Gastroesophageal sphincter (tissue), 4 donors: ENCODE data around the gene LCA5. TPM values are rescaled to one million over a fixed set of nuclear protein-coding genes. Genes with fewer than 3 reads are reported as not detected.
A peak's percentile ranks its signal among the peaks of the same experiment; 100 is the strongest.

ENCODE experiments used
- ATAC-seq: fragments of 150-250 bp; one replicate; pipeline ENCODE4 v1.9.1; 2016; ENCODE audit warnings: mild to moderate bottlenecking, moderate library complexity
- H3K27ac ChIP-seq, 4 donors: fragments of 200-600 bp; sonication (generic) in 3 of 4; 1 replicate in 3 of 4; 2 replicates in 1 of 4; pipeline ENCODE4 v1.5.1; 2016 to 2019
- H3K27me3 ChIP-seq: fragments of 200-600 bp; sonication (generic); one replicate; pipeline ENCODE4 v1.5.1; 2019
- H3K36me3 ChIP-seq, 2 donors: fragments of 200-600 bp; sonication (generic); one replicate each; pipeline ENCODE4 v1.5.1; 2019; ENCODE audit warnings: control low read depth in 1 of 2
- H3K4me1 ChIP-seq, 3 donors: fragments of 200-600 bp; sonication (generic); 1 replicate in 2 of 3; 2 replicates in 1 of 3; pipeline ENCODE4 v1.5.1; 2016 to 2019; ENCODE audit warnings: control low read depth in 2 of 3
- H3K4me3 ChIP-seq, 2 donors: fragments of 200-600 bp; sonication (generic); one replicate each; pipeline ENCODE4 v1.5.1; 2019; ENCODE audit warnings: mild to moderate bottlenecking in 1 of 2, moderate library complexity in 1 of 2
- H3K9me3 ChIP-seq, 3 donors: fragments of 200-600 bp; sonication (generic); one replicate each; pipeline ENCODE4 v1.5.1; 2017 to 2019; ENCODE audit warnings: control low read depth in 2 of 3
- CTCF ChIP-seq, 4 experiments: fragments of 200-600 bp in 2 of 4; fragments of 450-650 bp in 2 of 4; sonication (generic) in 1 of 4; IDR thresholded peaks; one replicate each; pipeline ENCODE4 v1.5.1; 2017 to 2019; ENCODE audit warnings: antibody characterized with exemption in 4 of 4, mild to moderate bottlenecking in 2 of 4, moderate library complexity in 2 of 4
- EP300 ChIP-seq: sonication (generic); formaldehyde crosslinking; IDR thresholded peaks from one replicate; pipeline ENCODE4 v1.6.1; 2017; ENCODE audit warnings: antibody characterized with exemption, mild to moderate bottlenecking
- POLR2A ChIP-seq, 2 donors: fragments of 450-650 bp; IDR thresholded peaks; one replicate each; pipeline ENCODE4 v1.6.1; 2017; ENCODE audit warnings: antibody characterized with exemption in 2 of 2, mild to moderate bottlenecking in 2 of 2, moderate library complexity in 1 of 2
- POLR2AphosphoS5 ChIP-seq: sonication (generic); formaldehyde crosslinking; IDR thresholded peaks from one replicate; pipeline ENCODE4 v1.6.1; 2017; ENCODE audit warnings: antibody characterized with exemption
- WGBS, 2 donors: methylation state at CpG; one replicate each; pipeline ENCODE4 v1.1.5; 2018; ENCODE audit warnings: low coverage in 1 of 2; 5-methylcytosine and 5-hydroxymethylcytosine counted together
- total RNA-seq, 4 donors: library from RNA; depleted of rRNA; stranded (reverse); fragments of >200 nt; gene quantifications; one replicate each; pipeline ENCODE4 v1.1.0, GENCODE V29; 2016

The LCA5 gene
- total RNA-seq, 4 donors from 2014 or later: 6.8 to 11.8 (median 9.5) TPM

DNA sequence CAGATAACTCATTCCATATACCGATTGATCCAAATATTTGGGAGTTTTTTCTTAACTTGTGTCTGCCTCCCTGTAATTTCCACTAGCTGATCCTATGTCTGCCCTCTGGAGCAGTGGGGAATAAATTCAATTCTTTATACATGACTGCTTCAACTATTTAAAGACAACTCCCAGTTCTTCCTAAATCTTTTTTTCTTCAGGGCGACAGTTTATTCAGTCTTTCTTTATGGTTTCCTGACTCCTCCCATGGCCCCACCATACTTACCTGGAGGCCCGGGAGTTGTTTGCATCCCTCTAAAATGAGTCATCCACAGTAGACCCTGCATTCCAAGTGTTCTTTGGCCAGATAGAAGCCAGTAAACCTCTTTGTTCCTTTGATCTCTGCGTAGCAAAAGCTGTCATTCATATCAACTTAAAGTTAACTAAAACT is 73.6 kb downstream of the LCA5 start:
- no peaks in the 10 kb centered on the region for H3K36me3 ChIP-seq
- no peak for ATAC-seq
- H3K27me3 ChIP-seq: no peaks in the 10 kb centered on the region
- H3K4me1 ChIP-seq: peaks cover 0 to 16% (median 0%) of the 10 kb centered on the region in 3 donors
- WGBS, 2 donors: 75 to 84% methylated on average over 4 of the region's 4 CpGs
- H3K9me3 ChIP-seq: no peaks in the 10 kb centered on the region
- H3K4me3 ChIP-seq: no peak overlapping the region
- H3K27ac ChIP-seq: no peak overlapping the region
- no peak for TF ChIP-seq POLR2AphosphoS5
- no peak for TF ChIP-seq EP300
- no peak for TF ChIP-seq CTCF (IDR thresholded peaks at IDR 0.05)
- no peak for TF ChIP-seq POLR2A (IDR thresholded peaks at IDR 0.05)

- ATAC-seq: no peak
- Histone ChIP-seq H3K9me3 (no peaks in the 10 kb centered on the region), H3K4me3 (no peak overlapping the region), H3K4me1 (peaks cover 0 to 11% (median 0%) of the 10 kb centered on the region in 3 donors), H3K36me3 (no peaks in the 10 kb centered on the region), H3K27ac (no peak overlapping the region), H3K27me3 (no peaks in the 10 kb centered on the region)
- TF ChIP-seq POLR2AphosphoS5 (no peak), EP300 (no peak), POLR2A (IDR thresholded peaks at IDR 0.05) (no peak), CTCF (IDR thresholded peaks at IDR 0.05) (no peak)
- WGBS, 2 donors: 80 to 100% methylated on average over 1 to 3 of the region's 3 CpGs
Observed at GRCh38 chr6:79461205-79461604, 76.0 kb downstream of the LCA5 start.

- Histone ChIP-seq H3K4me1 (no peaks in the 10 kb centered on the region), H3K27me3 (no peaks in the 10 kb centered on the region), H3K9me3 (no peaks in the 10 kb centered on the region), H3K27ac (no peak overlapping the region), H3K4me3 (no peak overlapping the region), H3K36me3 (no peaks in the 10 kb centered on the region)
- TF ChIP-seq CTCF (IDR thresholded peaks at IDR 0.05) (no peak), EP300 (no peak), POLR2AphosphoS5 (no peak), POLR2A (IDR thresholded peaks at IDR 0.05) (no peak)
- 57 to 73% methylated on average over 1 of the region's 1 CpG for WGBS, 2 donors
- no peak for ATAC-seq
Observed at GRCh38 chr6:79455446-79455845, 81.8 kb downstream of the LCA5 start.

DNA sequence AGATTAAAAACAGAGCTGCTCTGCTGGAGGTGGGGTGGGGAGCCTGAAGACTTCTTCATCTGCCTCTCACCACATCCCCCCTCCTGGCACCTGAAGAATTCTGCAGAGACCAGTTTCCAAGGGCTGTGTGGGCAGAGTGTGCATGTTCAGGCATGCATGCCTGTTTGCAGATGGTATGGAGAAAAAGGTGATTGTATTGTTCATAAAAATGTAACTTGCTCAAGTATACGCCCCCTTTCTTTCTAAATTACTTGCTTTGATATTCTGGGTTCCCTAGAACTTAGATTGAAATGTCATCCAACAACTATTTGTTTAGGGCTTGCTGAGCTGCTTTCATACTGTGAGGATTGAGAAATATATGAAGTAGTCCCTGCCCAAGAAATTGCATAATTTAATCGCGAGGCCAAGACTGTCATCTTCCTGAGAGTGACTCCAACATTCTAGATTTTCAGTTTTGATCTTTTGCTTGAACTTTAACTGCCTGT is 83.6 kb downstream of the LCA5 start:
- H3K9me3 ChIP-seq: no peaks in the 10 kb centered on the region
- ATAC-seq: peak; percentile 81
- no peaks in the 10 kb centered on the region for H3K27me3 ChIP-seq
- no peaks in the 10 kb centered on the region for H3K36me3 ChIP-seq
- TF ChIP-seq POLR2AphosphoS5 (no peak), CTCF (IDR thresholded peaks at IDR 0.05) (no peak), EP300 (no peak), POLR2A (IDR thresholded peaks at IDR 0.05) (no peak)
- H3K4me1 ChIP-seq: no peaks in the 10 kb centered on the region
- WGBS, 2 donors: 49 to 68% methylated on average over 3 of the region's 3 CpGs
- no peak overlapping the region for H3K27ac ChIP-seq
- H3K4me3 ChIP-seq: no peak overlapping the region

DNA sequence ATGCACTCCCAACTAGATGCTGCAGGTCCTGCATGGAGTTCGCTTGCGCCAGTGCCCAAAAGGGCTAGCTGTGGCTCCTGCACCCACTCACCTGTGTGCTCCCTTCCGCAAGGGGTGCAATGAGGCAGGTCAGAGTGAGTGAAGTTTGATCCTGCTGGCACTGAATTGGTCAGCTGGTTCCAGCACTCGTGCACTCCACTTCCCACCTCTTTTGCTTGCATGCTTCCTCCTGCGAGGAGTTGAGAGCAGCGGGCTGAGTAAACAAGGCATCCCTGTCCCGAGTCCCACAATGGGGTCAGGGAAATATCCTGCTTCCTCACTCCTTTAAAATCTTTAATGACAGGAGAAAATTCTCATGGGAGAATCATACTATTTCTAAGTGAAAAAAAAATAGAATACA is 86.2 kb downstream of the LCA5 start:
- TF ChIP-seq CTCF (IDR thresholded peaks at IDR 0.05): no peak
- no peak for TF ChIP-seq POLR2A (IDR thresholded peaks at IDR 0.05)
- no peak for TF ChIP-seq EP300
- no peak for TF ChIP-seq POLR2AphosphoS5
- Histone ChIP-seq H3K4me1 (no peaks in the 10 kb centered on the region), H3K36me3 (no peaks in the 10 kb centered on the region), H3K27me3 (no peaks in the 10 kb centered on the region), H3K9me3 (no peaks in the 10 kb centered on the region), H3K4me3 (no peak overlapping the region), H3K27ac (no peak overlapping the region)
- 70 to 75% methylated on average over 5 of the region's 7 CpGs for WGBS, 2 donors
- ATAC-seq: no peak
